Neural crest cell (in vitro differentiated cells): ENCODE measurements around the gene MAP2K4. TPM values are rescaled to one million over a fixed set of nuclear protein-coding genes. Genes with fewer than 3 reads are reported as not detected.

Source experiments
- DNase-seq: peaks from one replicate; pipeline ENCODE4 v3.0.0; 2021; ENCODE audit warnings: low read depth, mixed read lengths, low spot score
- H3K27ac Mint-ChIP-seq: one replicate; pipeline ENCODE4 v1.8.0; 2021; ENCODE audit warnings: mild to moderate bottlenecking, mixed read lengths; ENCODE audit not compliant: unreplicated experiment
- H3K27me3 Mint-ChIP-seq: 2 replicates; pipeline ENCODE4 v1.8.0; 2021; ENCODE audit warnings: low read depth, mild to moderate bottlenecking, mixed read lengths
- H3K36me3 Mint-ChIP-seq: 2 replicates; pipeline ENCODE4 v1.8.0; 2021; ENCODE audit warnings: low read depth, mild to moderate bottlenecking, mixed read lengths
- H3K4me1 Mint-ChIP-seq: 2 replicates; pipeline ENCODE4 v1.8.0; 2021; ENCODE audit warnings: mixed read lengths
- H3K4me3 Mint-ChIP-seq: one replicate; pipeline ENCODE4 v1.8.0; 2021; ENCODE audit warnings: mild to moderate bottlenecking, mixed read lengths
- H3K9me3 Mint-ChIP-seq: 2 replicates; pipeline ENCODE4 v1.8.0; 2021; ENCODE audit warnings: mixed read lengths
- total RNA-seq: library from RNA; stranded (reverse); gene quantifications from 2 replicates; pipeline ENCODE4 v1.2.1, GENCODE V29; 2021
- TF ChIP-seq, protein P1 (sequence below): fragments of 200-600 bp; sonication (generic); conservative IDR thresholded peaks from 2 replicates; pipeline ENCODE4 v1.5.0; 2021; ENCODE audit warnings: antibody characterized with exemption, mild to moderate bottlenecking

Gene MAP2K4
- total RNA-seq, 1 donor from 2014 or later: 47.5 TPM

DNA sequence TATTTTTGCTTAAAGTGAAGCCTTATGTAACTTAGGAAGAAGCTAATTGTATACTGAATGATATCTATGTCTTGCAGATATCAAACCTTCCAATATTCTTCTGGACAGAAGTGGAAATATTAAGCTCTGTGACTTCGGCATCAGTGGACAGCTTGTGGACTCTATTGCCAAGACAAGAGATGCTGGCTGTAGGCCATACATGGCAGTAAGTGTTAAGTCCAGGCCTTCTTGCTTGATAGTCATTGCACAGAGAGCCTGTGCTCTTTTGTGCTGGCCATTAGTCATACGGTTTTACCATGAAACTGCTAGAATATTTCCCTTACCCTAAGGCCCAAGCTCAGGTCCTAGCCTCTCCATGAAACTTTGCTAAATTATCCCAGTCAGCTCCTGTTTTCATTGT, 92.5 kb downstream of the MAP2K4 start:
- Mint-ChIP-seq H3K4me1 (peaks cover 6% of the 10 kb centered on the region), H3K27me3 (no peaks in the 10 kb centered on the region), H3K27ac (no peak overlapping the region), H3K9me3 (no peaks in the 10 kb centered on the region), H3K4me3 (no peak overlapping the region), H3K36me3 (peaks cover 32% of the 10 kb centered on the region)
- TF ChIP-seq, protein P1, sequence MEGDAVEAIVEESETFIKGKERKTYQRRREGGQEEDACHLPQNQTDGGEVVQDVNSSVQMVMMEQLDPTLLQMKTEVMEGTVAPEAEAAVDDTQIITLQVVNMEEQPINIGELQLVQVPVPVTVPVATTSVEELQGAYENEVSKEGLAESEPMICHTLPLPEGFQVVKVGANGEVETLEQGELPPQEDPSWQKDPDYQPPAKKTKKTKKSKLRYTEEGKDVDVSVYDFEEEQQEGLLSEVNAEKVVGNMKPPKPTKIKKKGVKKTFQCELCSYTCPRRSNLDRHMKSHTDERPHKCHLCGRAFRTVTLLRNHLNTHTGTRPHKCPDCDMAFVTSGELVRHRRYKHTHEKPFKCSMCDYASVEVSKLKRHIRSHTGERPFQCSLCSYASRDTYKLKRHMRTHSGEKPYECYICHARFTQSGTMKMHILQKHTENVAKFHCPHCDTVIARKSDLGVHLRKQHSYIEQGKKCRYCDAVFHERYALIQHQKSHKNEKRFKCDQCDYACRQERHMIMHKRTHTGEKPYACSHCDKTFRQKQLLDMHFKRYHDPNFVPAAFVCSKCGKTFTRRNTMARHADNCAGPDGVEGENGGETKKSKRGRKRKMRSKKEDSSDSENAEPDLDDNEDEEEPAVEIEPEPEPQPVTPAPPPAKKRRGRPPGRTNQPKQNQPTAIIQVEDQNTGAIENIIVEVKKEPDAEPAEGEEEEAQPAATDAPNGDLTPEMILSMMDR: no peak
- DNase-seq: no peak

DNA sequence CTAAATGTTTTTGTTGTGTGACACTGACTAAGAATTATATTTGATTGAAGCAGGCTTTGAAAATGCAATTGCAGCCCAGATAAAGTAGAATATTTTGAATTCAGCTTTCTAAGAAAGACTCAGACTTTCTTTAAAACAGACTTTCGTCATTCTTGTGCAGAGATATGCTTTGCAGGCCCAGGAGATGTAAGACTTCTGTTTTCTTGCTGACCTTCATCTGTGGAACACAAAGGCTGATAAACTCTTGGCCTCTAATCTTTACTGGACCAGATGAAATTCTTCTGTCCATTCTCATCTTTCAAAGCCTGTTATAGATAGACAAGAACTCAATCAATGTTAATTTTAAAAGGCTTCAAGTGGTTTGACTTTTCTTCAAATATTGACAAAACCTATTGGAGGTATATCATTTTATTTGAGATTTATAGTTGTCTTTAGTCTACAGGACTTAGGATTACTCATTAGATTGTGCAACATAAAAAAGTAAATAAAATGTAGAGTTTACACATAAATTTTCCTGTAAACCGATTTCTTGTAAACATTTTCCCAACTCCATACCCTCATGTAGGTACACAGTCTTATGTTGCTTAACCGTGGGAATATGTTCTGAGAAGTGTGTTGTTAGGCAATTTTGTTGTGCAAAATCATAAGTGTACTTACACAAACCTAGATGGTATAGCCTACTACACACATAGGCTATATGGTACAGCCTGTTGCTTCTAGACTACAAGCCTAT, 94.2 kb downstream of the MAP2K4 start:
- TF ChIP-seq, protein P1: no peak
- no peak for DNase-seq
- Mint-ChIP-seq H3K27me3 (no peaks in the 10 kb centered on the region), H3K27ac (no peak overlapping the region), H3K4me3 (no peak overlapping the region), H3K9me3 (peaks cover 2% of the 10 kb centered on the region), H3K36me3 (peaks cover 46% of the 10 kb centered on the region), H3K4me1 (peaks cover 6% of the 10 kb centered on the region)

GRCh38 chr17:12116143-12116542, 95.5 kb downstream of the MAP2K4 start:
- no peak for DNase-seq
- Mint-ChIP-seq H3K36me3 (peaks cover 43% of the 10 kb centered on the region), H3K27ac (no peak overlapping the region)

GRCh38 chr17:12118617-12119016, 97.9 kb downstream of the MAP2K4 start:
- Mint-ChIP-seq H3K27ac (no peak overlapping the region), H3K36me3 (peaks cover 28% of the 10 kb centered on the region), H3K9me3 (peaks cover 2% of the 10 kb centered on the region), H3K4me1 (peaks cover 17% of the 10 kb centered on the region), H3K27me3 (no peaks in the 10 kb centered on the region), H3K4me3 (no peak overlapping the region)
- DNase-seq: no peak
- TF ChIP-seq, protein P1: no peak

More at GRCh38 chr17:12116143-12116542, 95.5 kb downstream of the MAP2K4 start:
- Mint-ChIP-seq H3K9me3 (peaks cover 2% of the 10 kb centered on the region), H3K4me1 (peaks cover 6% of the 10 kb centered on the region), H3K4me3 (no peak overlapping the region), H3K27me3 (no peaks in the 10 kb centered on the region)
- TF ChIP-seq, protein P1: no peak

DNA sequence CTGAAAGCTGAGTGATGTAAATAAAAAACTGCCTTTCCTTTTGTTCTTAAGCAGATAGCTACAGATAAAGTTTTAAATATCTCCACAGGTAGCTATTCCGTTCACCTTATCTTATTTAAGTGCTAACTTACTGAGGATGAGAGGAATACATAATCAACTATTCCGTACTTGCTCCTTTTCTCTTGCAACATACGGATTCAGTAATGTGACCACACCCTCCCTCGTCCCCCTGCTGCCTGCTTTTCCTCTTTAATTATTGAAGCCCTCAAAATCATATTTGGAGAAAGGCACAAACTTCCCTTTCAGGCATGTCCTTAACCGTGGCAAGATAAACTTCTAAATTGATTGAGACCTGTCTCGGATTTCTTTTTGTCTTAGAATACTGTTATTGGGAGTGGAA, 101.4 kb downstream of the MAP2K4 start:
- no peak for DNase-seq
- Mint-ChIP-seq H3K36me3 (peaks cover 46% of the 10 kb centered on the region), H3K9me3 (peaks cover 8% of the 10 kb centered on the region), H3K4me3 (no peak overlapping the region), H3K4me1 (peaks cover 10% of the 10 kb centered on the region), H3K27me3 (no peaks in the 10 kb centered on the region), H3K27ac (no peak overlapping the region)
- TF ChIP-seq, protein P1: no peak
